Islet of Langerhans (tissue), 1 donor: ENCODE results near the gene SCARF2.
"Not testable (repeated sequence)": the region's sequence is repeated elsewhere in the genome, so short reads cannot be mapped to it uniquely, and the experiment has no call there.

Source experiments
- FAIRE-seq: peaks from one replicate; lab custom pipeline; 2011; peaks lifted over from hg19 to GRCh38; lab: Jason Lieb, UNC

Gene SCARF2

GRCh38 chr22:20413217-20414058 lies 24.2 kb downstream of the SCARF2 start:
- no peak for FAIRE-seq

GRCh38 chr22:20412474-20413216 lies 25.0 kb downstream of the SCARF2 start:
- no peak for FAIRE-seq

- FAIRE-seq: not testable (repeated sequence)
Measured at GRCh38 chr22:20409385-20409784, 28.2 kb downstream of the SCARF2 start.

- FAIRE-seq: no peak
Measured at GRCh38 chr22:20408891-20409290, 28.7 kb downstream of the SCARF2 start.

GRCh38 chr22:20407829-20408228 lies 29.8 kb downstream of the SCARF2 start:
- FAIRE-seq: no peak

- FAIRE-seq: no peak
Measured at GRCh38 chr22:20406686-20407408, 30.8 kb downstream of the SCARF2 start.

- FAIRE-seq: no peak
Measured at GRCh38 chr22:20405931-20406685, 31.5 kb downstream of the SCARF2 start.

- no peak for FAIRE-seq
Measured at GRCh38 chr22:20405291-20405930, 32.2 kb downstream of the SCARF2 start.

- FAIRE-seq: no peak
Measured at GRCh38 chr22:20404881-20405280, 32.7 kb downstream of the SCARF2 start.

GRCh38 chr22:20403779-20404140 lies 33.9 kb downstream of the SCARF2 start:
- no peak for FAIRE-seq

GRCh38 chr22:20402960-20403778 lies 34.5 kb downstream of the SCARF2 start:
- FAIRE-seq: no peak

GRCh38 chr22:20401376-20402014 lies 36.1 kb downstream of the SCARF2 start:
- FAIRE-seq: no peak

GRCh38 chr22:20400606-20401375 lies 36.8 kb downstream of the SCARF2 start:
- no peak for FAIRE-seq

GRCh38 chr22:20399866-20400605 lies 37.6 kb downstream of the SCARF2 start:
- FAIRE-seq: no peak

- FAIRE-seq: no peak
Measured at GRCh38 chr22:20398420-20398819, 39.2 kb downstream of the SCARF2 start.

GRCh38 chr22:20397498-20397897 lies 40.1 kb downstream of the SCARF2 start:
- no peak for FAIRE-seq

- FAIRE-seq: no peak
Measured at GRCh38 chr22:20396639-20397038, 41.0 kb downstream of the SCARF2 start.

- FAIRE-seq: no peak
Measured at GRCh38 chr22:20395907-20396287, 41.7 kb downstream of the SCARF2 start.
